ENCODE measurements around the gene CACYBP. TPM values are rescaled to one million over a fixed set of nuclear protein-coding genes. Genes with fewer than 3 reads are reported as not detected.

CACYBP gene
- polyA plus RNA-seq, 1 donor from 2014 or later = 158 TPM

GRCh38 chr1:174989536-174990220, 10.1 kb upstream of the CACYBP start:
- peaks cover 12 to 20% (median 17%) of the 10 kb centered on the region in 3 donors for H3K4me1 Mint-ChIP-seq
- H3K4me3 Mint-ChIP-seq = peak overlapping the region; percentile 67 to 90 (median 82)
- peaks cover 6% of the 10 kb centered on the region for H3K36me3 Mint-ChIP-seq
- H3K27me3 Mint-ChIP-seq = no peaks in the 10 kb centered on the region
- no peaks in the 10 kb centered on the region for H3K9me3 Mint-ChIP-seq
- H3K27ac Mint-ChIP-seq = peak overlapping the region; percentile 83 to 96 (median 94)

- Mint-ChIP-seq H3K27ac (peak overlapping the region; percentile 83 to 96 (median 94)), H3K4me3 (peak overlapping the region; percentile 61 to 90 (median 80))
Measured at GRCh38 chr1:174990382-174990999, 9.3 kb upstream of the CACYBP start.

GRCh38 chr1:174991473-174991872, 8.3 kb upstream of the CACYBP start:
- no peaks in the 10 kb centered on the region for H3K9me3 Mint-ChIP-seq
- peak overlapping the region in 1 of 4 donors; percentile 58 for H3K4me3 Mint-ChIP-seq
- peaks cover 6% of the 10 kb centered on the region for H3K36me3 Mint-ChIP-seq
- H3K27ac Mint-ChIP-seq = peak overlapping the region in 1 of 3 donors; percentile 65
- H3K27me3 Mint-ChIP-seq = no peaks in the 10 kb centered on the region
- H3K4me1 Mint-ChIP-seq = peaks cover 12 to 20% (median 16%) of the 10 kb centered on the region in 3 donors

More at GRCh38 chr1:174990382-174990999, 9.3 kb upstream of the CACYBP start:
- Mint-ChIP-seq H3K36me3 (peaks cover 6% of the 10 kb centered on the region), H3K4me1 (peaks cover 12 to 20% (median 17%) of the 10 kb centered on the region in 3 donors), H3K27me3 (no peaks in the 10 kb centered on the region), H3K9me3 (no peaks in the 10 kb centered on the region)

GRCh38 chr1:174995121-174995520, 4.6 kb upstream of the CACYBP start:
- H3K4me3 Mint-ChIP-seq = no peak overlapping the region
- peaks cover 4 to 13% (median 6%) of the 10 kb centered on the region in 3 donors for H3K4me1 Mint-ChIP-seq
- peak overlapping the region in 2 of 3 donors; percentile 14 to 53 for H3K27ac Mint-ChIP-seq
- H3K27me3 Mint-ChIP-seq = no peaks in the 10 kb centered on the region
- no peaks in the 10 kb centered on the region for H3K36me3 Mint-ChIP-seq
- no peaks in the 10 kb centered on the region for H3K9me3 Mint-ChIP-seq

- no peaks in the 10 kb centered on the region for H3K9me3 Mint-ChIP-seq
- H3K27me3 Mint-ChIP-seq = no peaks in the 10 kb centered on the region
- H3K27ac Mint-ChIP-seq = no peak overlapping the region
- H3K4me3 Mint-ChIP-seq = no peak overlapping the region
- peaks cover 0 to 10% (median 9%) of the 10 kb centered on the region in 3 donors for H3K4me1 Mint-ChIP-seq
- H3K36me3 Mint-ChIP-seq = no peaks in the 10 kb centered on the region
Measured at GRCh38 chr1:174995916-174996315, 3.8 kb upstream of the CACYBP start.

GRCh38 chr1:174996476-174996875, 3.3 kb upstream of the CACYBP start:
- no peaks in the 10 kb centered on the region for H3K27me3 Mint-ChIP-seq
- H3K4me3 Mint-ChIP-seq = no peak overlapping the region
- H3K27ac Mint-ChIP-seq = no peak overlapping the region
- H3K4me1 Mint-ChIP-seq = peaks cover 0 to 15% (median 14%) of the 10 kb centered on the region in 3 donors
- H3K36me3 Mint-ChIP-seq = no peaks in the 10 kb centered on the region
- no peaks in the 10 kb centered on the region for H3K9me3 Mint-ChIP-seq

- Mint-ChIP-seq H3K9me3 (no peaks in the 10 kb centered on the region), H3K4me3 (peak overlapping the region in 1 of 4 donors; percentile 41), H3K4me1 (peaks cover 0 to 19% (median 17%) of the 10 kb centered on the region in 3 donors), H3K27me3 (no peaks in the 10 kb centered on the region), H3K36me3 (no peaks in the 10 kb centered on the region), H3K27ac (peak overlapping the region in 1 of 3 donors; percentile 92)
Measured at GRCh38 chr1:174997041-174997440, 2.7 kb upstream of the CACYBP start.

GRCh38 chr1:174998569-174999215, 1.1 kb upstream of the CACYBP start:
- peaks cover 0 to 30% (median 29%) of the 10 kb centered on the region in 3 donors for H3K4me1 Mint-ChIP-seq
- no peaks in the 10 kb centered on the region for H3K9me3 Mint-ChIP-seq
- no peaks in the 10 kb centered on the region for H3K27me3 Mint-ChIP-seq
- H3K36me3 Mint-ChIP-seq = peaks cover 2% of the 10 kb centered on the region
- H3K4me3 Mint-ChIP-seq = no peak overlapping the region
- H3K27ac Mint-ChIP-seq = no peak overlapping the region

- Mint-ChIP-seq H3K27ac (no peak overlapping the region), H3K9me3 (no peaks in the 10 kb centered on the region), H3K4me3 (no peak overlapping the region), H3K36me3 (peaks cover 2% of the 10 kb centered on the region), H3K4me1 (peaks cover 0 to 35% (median 31%) of the 10 kb centered on the region in 3 donors), H3K27me3 (no peaks in the 10 kb centered on the region)
Measured at GRCh38 chr1:174999216-174999935, 371 bp upstream of the CACYBP start.

GRCh38 chr1:175000697-175001187, 995 bp downstream of the CACYBP start:
- Mint-ChIP-seq H3K4me3 (no peak overlapping the region), H3K27ac (no peak overlapping the region), H3K27me3 (no peaks in the 10 kb centered on the region), H3K9me3 (no peaks in the 10 kb centered on the region), H3K4me1 (peaks cover 0 to 41% (median 33%) of the 10 kb centered on the region in 3 donors), H3K36me3 (peaks cover 4% of the 10 kb centered on the region)

- Mint-ChIP-seq H3K36me3 (peaks cover 4% of the 10 kb centered on the region), H3K27me3 (no peaks in the 10 kb centered on the region), H3K27ac (peak overlapping the region in 1 of 3 donors; percentile 66), H3K9me3 (no peaks in the 10 kb centered on the region), H3K4me3 (peak overlapping the region in 1 of 4 donors; percentile 9), H3K4me1 (peaks cover 0 to 37% (median 33%) of the 10 kb centered on the region in 3 donors)
Measured at GRCh38 chr1:175002910-175003517, 3.3 kb downstream of the CACYBP start.

- peaks cover 0 to 36% (median 33%) of the 10 kb centered on the region in 3 donors for H3K4me1 Mint-ChIP-seq
Measured at GRCh38 chr1:175003521-175003920, 3.8 kb downstream of the CACYBP start.

GRCh38 chr1:175005085-175005783, 5.5 kb downstream of the CACYBP start:
- no peaks in the 10 kb centered on the region for H3K27me3 Mint-ChIP-seq
- H3K4me3 Mint-ChIP-seq = peak overlapping the region in 1 of 4 donors; percentile 1
- peaks cover 4 to 42% (median 38%) of the 10 kb centered on the region in 3 donors for H3K4me1 Mint-ChIP-seq
- H3K27ac Mint-ChIP-seq = no peak overlapping the region
- peaks cover 8% of the 10 kb centered on the region for H3K36me3 Mint-ChIP-seq
- H3K9me3 Mint-ChIP-seq = no peaks in the 10 kb centered on the region

More at GRCh38 chr1:175003521-175003920, 3.8 kb downstream of the CACYBP start:
- Mint-ChIP-seq H3K27me3 (no peaks in the 10 kb centered on the region), H3K9me3 (no peaks in the 10 kb centered on the region), H3K27ac (peak overlapping the region in 2 of 3 donors; percentile 66 to 69), H3K36me3 (peaks cover 4% of the 10 kb centered on the region), H3K4me3 (no peak overlapping the region)
